ENCODE measurements around the gene CEP128. TPM values are rescaled to one million over a fixed set of nuclear protein-coding genes. Genes with fewer than 3 reads are reported as not detected.

The CEP128 gene
- polyA plus RNA-seq, 1 donor (not counting 4 experiments of a cell fraction or from before 2014, with no cell fraction given) = 2.6 TPM

DNA sequence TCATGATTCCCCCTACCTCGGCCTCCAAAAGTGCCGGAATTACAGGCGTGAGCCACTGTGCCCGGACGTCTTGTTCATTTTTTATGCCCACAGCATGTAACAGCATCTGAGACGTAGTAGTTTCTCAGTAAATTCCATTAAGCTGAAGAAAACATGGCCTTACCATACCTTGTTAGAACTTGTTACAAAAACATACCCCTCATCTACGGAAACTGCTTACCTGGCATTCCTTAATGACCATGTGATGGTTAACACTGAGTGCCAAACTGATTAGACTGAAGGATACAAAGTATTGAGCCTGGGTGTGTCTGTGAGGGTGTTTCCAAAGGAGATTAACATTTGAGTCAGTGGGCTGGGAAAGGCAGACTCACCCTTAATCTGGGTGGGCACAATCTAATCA lies 186.8 kb downstream of the CEP128 start:
- Histone ChIP-seq H3K9ac (ENCODE audit: control insufficient read depth, extremely low read depth, insufficient read depth, low read length) (peak overlapping the region; percentile 57), H3K36me3 (ENCODE audit: control insufficient read depth in 2 of 2, extremely low read depth in 1 of 2, insufficient read depth in 2 of 2, low read length in 2 of 2) (no peaks in the 10 kb centered on the region), H3K4me3 (ENCODE audit: control insufficient read depth in 2 of 3, extremely low read depth in 1 of 3, insufficient read depth in 2 of 3, low read depth in 1 of 3, low read length in 3 of 3) (peak overlapping the region in 2 of 3 experiments; percentile 38 to 47), H3K9me3 (ENCODE audit: control insufficient read depth, low read depth, low read length) (no peaks in the 10 kb centered on the region), H3K9me1 (ENCODE audit: control insufficient read depth, extremely low read depth, insufficient read depth, low read length) (no peaks in the 10 kb centered on the region), H4K20me1 (ENCODE audit: control insufficient read depth, extremely low read depth, insufficient read depth, low read length) (no peaks in the 10 kb centered on the region), H2AFZ (ENCODE audit: control insufficient read depth, low read length) (peak overlapping the region; percentile 35), H3K27me3 (ENCODE audit: control insufficient read depth, extremely low read depth, insufficient read depth, low read length) (no peaks in the 10 kb centered on the region), H3K4me2 (ENCODE audit: control insufficient read depth, extremely low read depth, insufficient read depth, low read depth, low read length) (peak overlapping the region; percentile 58), H3K4me1 (ENCODE audit: control insufficient read depth, extremely low read depth, insufficient read depth, low read length) (peaks cover 23% of the 10 kb centered on the region), H3K27ac (ENCODE audit: control insufficient read depth, insufficient read depth, low read length) (peak overlapping the region; percentile 61), H3K79me2 (ENCODE audit: control insufficient read depth, insufficient read depth, low read length) (peaks cover 2% of the 10 kb centered on the region)
- FAIRE-seq (peak; percentile 95), DNase-seq (ENCODE audit: low read depth, low spot score) (peak; percentile 38)
- dilution Hi-C loops (cut with MboI; ENCODE audit: extremely low pct_ligation_motif_present, low sequenced_read_pairs) = no loop called here
- TF ChIP-seq EZH2 (IDR thresholded peaks at IDR 0.05; ENCODE audit: low read length) (no peak), CTCF (optimal IDR thresholded peaks at IDR 0.05 in 1 of 3, IDR thresholded peaks at IDR 0.05 in 1 of 3, conservative IDR thresholded peaks at IDR 0.05 in 1 of 3; ENCODE audit: extremely low read depth in 1 of 3, insufficient read depth in 2 of 3, low read length in 3 of 3) (no peak)

DNA sequence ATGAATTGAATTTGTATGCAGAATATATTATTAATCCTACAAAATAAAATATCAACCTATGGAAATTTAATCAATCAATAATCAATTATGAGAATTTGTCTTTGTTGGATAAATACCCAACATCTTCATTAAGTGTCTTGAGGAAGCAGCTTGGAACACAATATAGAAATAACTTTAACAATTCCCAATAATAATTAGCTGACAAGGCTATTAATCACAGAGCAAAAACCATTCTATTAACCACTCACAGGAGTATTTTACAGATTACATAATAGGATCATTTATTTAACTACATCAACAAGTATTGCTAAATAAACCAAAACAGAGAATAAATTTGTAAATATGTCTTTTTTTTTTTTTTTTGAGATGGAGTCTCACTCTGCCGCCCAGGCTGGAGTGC lies 190.3 kb downstream of the CEP128 start:
- H3K9me3 ChIP-seq (ENCODE audit: control insufficient read depth, low read depth, low read length) = no peaks in the 10 kb centered on the region
- H3K36me3 ChIP-seq (ENCODE audit: control insufficient read depth in 2 of 2, extremely low read depth in 1 of 2, insufficient read depth in 2 of 2, low read length in 2 of 2) = no peaks in the 10 kb centered on the region
- no peak for DNase-seq (ENCODE audit: low read depth, low spot score)
- H3K4me1 ChIP-seq (ENCODE audit: control insufficient read depth, extremely low read depth, insufficient read depth, low read length) = peaks cover 21% of the 10 kb centered on the region
- no peak for FAIRE-seq
- no peak overlapping the region for H2AFZ ChIP-seq (ENCODE audit: control insufficient read depth, low read length)
- H3K27ac ChIP-seq (ENCODE audit: control insufficient read depth, insufficient read depth, low read length) = no peak overlapping the region
- peaks cover 2% of the 10 kb centered on the region for H3K79me2 ChIP-seq (ENCODE audit: control insufficient read depth, insufficient read depth, low read length)
- H3K4me3 ChIP-seq (ENCODE audit: control insufficient read depth in 2 of 3, extremely low read depth in 1 of 3, insufficient read depth in 2 of 3, low read depth in 1 of 3, low read length in 3 of 3) = no peak overlapping the region
- H3K4me2 ChIP-seq (ENCODE audit: control insufficient read depth, extremely low read depth, insufficient read depth, low read depth, low read length) = no peak overlapping the region
- H3K27me3 ChIP-seq (ENCODE audit: control insufficient read depth, extremely low read depth, insufficient read depth, low read length) = no peaks in the 10 kb centered on the region
- dilution Hi-C loops (cut with MboI; ENCODE audit: extremely low pct_ligation_motif_present, low sequenced_read_pairs) = no loop called here
- H4K20me1 ChIP-seq (ENCODE audit: control insufficient read depth, extremely low read depth, insufficient read depth, low read length) = no peaks in the 10 kb centered on the region
- no peaks in the 10 kb centered on the region for H3K9me1 ChIP-seq (ENCODE audit: control insufficient read depth, extremely low read depth, insufficient read depth, low read length)
- H3K9ac ChIP-seq (ENCODE audit: control insufficient read depth, extremely low read depth, insufficient read depth, low read length) = no peak overlapping the region
- TF ChIP-seq CTCF (optimal IDR thresholded peaks at IDR 0.05 in 1 of 3, IDR thresholded peaks at IDR 0.05 in 1 of 3, conservative IDR thresholded peaks at IDR 0.05 in 1 of 3; ENCODE audit: extremely low read depth in 1 of 3, insufficient read depth in 2 of 3, low read length in 3 of 3) = no peak
- no peak for TF ChIP-seq EZH2 (IDR thresholded peaks at IDR 0.05; ENCODE audit: low read length)
